Kidney (tissue), 14 donors: ENCODE data around the gene ARIH1. TPM values are rescaled to one million over a fixed set of nuclear protein-coding genes. Genes with fewer than 3 reads are reported as not detected.

Source experiments
- DNase-seq, 5 donors: peaks; one replicate each; pipeline ENCODE4 v3.0.0-alpha.2; 2013 to 2020
- FAIRE-seq: peaks from 2 replicates; lab custom pipeline; 2012; peaks lifted over from hg19 to GRCh38; lab: Jason Lieb, UNC
- H3K27ac ChIP-seq, 2 donors: one replicate each; pipeline ENCODE4 v1.7.0; 2013; ENCODE audit warnings: low read depth in 2 of 2, low read length in 2 of 2, inconsistent platforms in 1 of 2
- H3K27me3 ChIP-seq: one replicate; pipeline ENCODE4 v1.7.1; 2013; ENCODE audit warnings: low read length, inconsistent platforms; ENCODE audit not compliant: control insufficient read depth, insufficient read depth
- H3K36me3 ChIP-seq, 3 donors: one replicate each; pipeline versions ENCODE4 v1.7.0 to v1.7.1; 2013; ENCODE audit warnings: low read length in 3 of 3, control low read depth in 1 of 3, inconsistent platforms in 1 of 3; ENCODE audit not compliant: insufficient read depth in 3 of 3, control insufficient read depth in 2 of 3
- H3K4me1 ChIP-seq, 3 donors: one replicate each; pipeline versions ENCODE4 v1.7.0 to v1.7.1; 2013; ENCODE audit warnings: low read length in 3 of 3, inconsistent platforms in 1 of 3, low read depth in 1 of 3; ENCODE audit not compliant: control insufficient read depth in 2 of 3, insufficient read depth in 2 of 3
- H3K4me3 ChIP-seq, 3 donors: one replicate each; pipeline versions ENCODE4 v1.7.0 to v1.8.1; 2013; ENCODE audit warnings: low read length in 3 of 3, control low read depth in 1 of 3, inconsistent platforms in 1 of 3
- H3K9ac ChIP-seq, 3 donors: one replicate each; pipeline versions ENCODE4 v1.7.0 to v1.7.1; 2013; ENCODE audit warnings: low read length in 3 of 3, control low read depth in 1 of 3, inconsistent platforms in 1 of 3
- H3K9me3 ChIP-seq, 3 donors: one replicate each; pipeline versions ENCODE4 v1.7.0 to v1.7.1; 2013; ENCODE audit warnings: low read length in 3 of 3, control low read depth in 1 of 3, inconsistent platforms in 1 of 3; ENCODE audit not compliant: control insufficient read depth in 2 of 3, insufficient read depth in 1 of 3
- CTCF ChIP-seq: IDR thresholded peaks from 3 replicates; pipeline ENCODE4 v1.5.1; 2012; ENCODE audit warnings: mild to moderate bottlenecking, moderate library complexity, borderline replicate concordance; ENCODE audit not compliant: insufficient read depth; ENCODE audit errors: extremely low read depth
- intact Hi-C: fragments of 100-400 bp; cut with DNase I; formaldehyde crosslinking; loops from one replicate; pipeline ENCODE4 v1.11.1; 2022
- polyA plus RNA-seq: library from polyadenylated mRNA; stranded (reverse); fragments of 350-450 nt; fragmentation: Illumina TruSeq; extraction: RNeasy Lipid Tissue Mini Kit (QIAGEN cat#74804); gene quantifications from one replicate; pipeline ENCODE4 v1.2.3, GENCODE V29; 2014; ENCODE audit warnings: low read depth, low replicate concordance; ENCODE audit not compliant: insufficient read depth
- total RNA-seq: library from RNA; stranded (reverse); fragmentation: NEBNext Ultra II Directional; extraction: Animal tissue kit (Norgen Biotek cat#: 25700); gene quantifications from one replicate; pipeline ENCODE4 v1.2.1, GENCODE V29; 2021
- donor health status: control.
- donor health status: control.
- donor health status: control.
- donor health status: control.
- donor health status: control.
- donor health status: DM: yes; HTN: yes; CAD: no.
- donor health status: Normal renal cell carcinoma (clear cell type).

The ARIH1 gene
- total and polyA plus RNA-seq, 2 donors from 2014 or later: 27.4 to 139 TPM

- Histone ChIP-seq H3K27ac (no peak overlapping the region), H3K9ac (no peak overlapping the region), H3K9me3 (no peaks in the 10 kb centered on the region), H3K27me3 (no peaks in the 10 kb centered on the region), H3K4me3 (no peak overlapping the region), H3K36me3 (peaks cover 0 to 10% (median 10%) of the 10 kb centered on the region in 3 donors), H3K4me1 (no peaks in the 10 kb centered on the region)
- FAIRE-seq (no peak), DNase-seq (no peak)
- intact Hi-C loops: no loop called here
- no peak for TF ChIP-seq CTCF
These were observed 95.9 kb downstream of the ARIH1 start for GRCh38 chr15:72570059-72570458.

GRCh38 chr15:72579814-72580213 lies 105.7 kb downstream of the ARIH1 start:
- no peak for TF ChIP-seq CTCF
- H3K36me3 ChIP-seq: peaks cover 10 to 43% (median 22%) of the 10 kb centered on the region in 3 donors
- FAIRE-seq: no peak

GRCh38 chr15:72584006-72584405 lies 109.9 kb downstream of the ARIH1 start:
- intact Hi-C loops: no loop called here
- Histone ChIP-seq H3K36me3 (peaks cover 2 to 36% (median 17%) of the 10 kb centered on the region in 3 donors), H3K27ac (no peak overlapping the region), H3K4me1 (no peaks in the 10 kb centered on the region), H3K4me3 (no peak overlapping the region), H3K9me3 (peaks cover 0 to 4% (median 0%) of the 10 kb centered on the region in 3 donors), H3K9ac (no peak overlapping the region), H3K27me3 (no peaks in the 10 kb centered on the region)
- FAIRE-seq (no peak), DNase-seq (peak in 1 of 5 donors; percentile 29)
- no peak for TF ChIP-seq CTCF

More at GRCh38 chr15:72579814-72580213, 105.7 kb downstream of the ARIH1 start:
- H3K4me3 ChIP-seq: no peak overlapping the region
- DNase-seq: no peak
- H3K4me1 ChIP-seq: no peaks in the 10 kb centered on the region
- intact Hi-C loops: no loop called here
- H3K27me3 ChIP-seq: no peaks in the 10 kb centered on the region
- peaks cover 0 to 7% (median 0%) of the 10 kb centered on the region in 3 donors for H3K9me3 ChIP-seq
- no peak overlapping the region for H3K27ac ChIP-seq
- no peak overlapping the region for H3K9ac ChIP-seq

GRCh38 chr15:72585025-72585424 lies 110.9 kb downstream of the ARIH1 start:
- intact Hi-C loops: no loop called here
- no peak overlapping the region for H3K9ac ChIP-seq

More at GRCh38 chr15:72585025-72585424, 110.9 kb downstream of the ARIH1 start:
- TF ChIP-seq CTCF: no peak
- no peaks in the 10 kb centered on the region for H3K27me3 ChIP-seq
- H3K9me3 ChIP-seq: no peaks in the 10 kb centered on the region
- FAIRE-seq: no peak
- H3K27ac ChIP-seq: no peak overlapping the region
- H3K4me3 ChIP-seq: no peak overlapping the region
- no peaks in the 10 kb centered on the region for H3K4me1 ChIP-seq
- no peak for DNase-seq
- peaks cover 2 to 35% (median 17%) of the 10 kb centered on the region in 3 donors for H3K36me3 ChIP-seq
